Measurements from ENCODE around the gene C3orf18. TPM values are rescaled to one million over a fixed set of nuclear protein-coding genes. Genes with fewer than 3 reads are reported as not detected.

C3orf18 gene
- total and polyA plus RNA-seq, 2 experiments from 2014 or later, result 2.4 to 7.7 TPM

DNA sequence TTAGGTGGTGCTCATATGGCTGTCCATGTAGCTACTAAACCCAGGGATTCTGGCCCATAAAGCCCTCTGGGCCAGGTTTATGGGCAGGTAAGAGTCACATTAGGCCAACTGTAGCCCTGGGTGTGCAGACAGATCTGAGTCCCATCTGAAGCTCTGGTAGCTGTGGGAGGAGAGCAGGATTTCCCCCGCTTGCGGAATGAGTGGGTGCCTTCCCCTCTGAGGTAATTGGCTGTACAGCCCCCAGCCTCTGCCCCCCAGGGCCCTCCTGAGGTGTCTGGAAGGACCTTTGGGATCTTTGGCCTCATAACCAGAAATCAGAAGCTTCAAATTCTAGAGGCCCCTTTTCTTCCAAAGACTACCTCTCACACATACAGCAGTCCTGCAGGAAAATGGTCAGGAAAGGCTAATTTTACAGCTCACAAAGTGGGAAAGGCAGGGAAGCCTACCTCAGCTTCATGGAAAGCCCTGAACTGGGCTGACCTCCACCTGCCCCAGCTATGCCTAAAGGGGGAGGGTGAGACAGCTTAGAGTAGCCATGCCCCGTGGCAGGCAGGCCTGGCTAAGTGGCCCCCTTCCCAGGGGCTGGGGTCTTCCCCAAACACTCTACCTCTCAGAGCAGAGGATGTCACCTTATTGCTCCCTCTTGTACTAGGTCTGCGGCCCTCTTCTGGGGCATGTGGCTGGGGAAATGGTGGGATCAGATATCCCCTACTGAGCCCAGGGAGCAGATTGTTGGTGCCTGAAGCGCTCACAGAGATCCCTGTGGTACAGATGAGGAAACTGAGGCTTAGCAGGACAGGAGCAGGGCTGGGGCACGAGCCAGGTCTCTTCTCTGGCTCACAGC lies 18.6 kb upstream of the C3orf18 start:
- ATAC-seq (no peak), DNase-seq (ENCODE audit: low spot score) (no peak)
- H3K4me2 ChIP-seq, result no peak overlapping the region
- H4K20me1 ChIP-seq (replicated peaks; ENCODE audit: insufficient read depth), result no peaks in the 10 kb centered on the region; the same call in 1 of the 2 replicates
- H3K27me3 ChIP-seq (ENCODE audit: insufficient read depth), result no peaks in the 10 kb centered on the region
- H3K36me3 ChIP-seq (ENCODE audit: insufficient read depth), result no peaks in the 10 kb centered on the region
- Mint-ChIP-seq H3K4me3 (no peak overlapping the region), H3K4me1 (peaks cover 6% of the 10 kb centered on the region), H3K27me3 (ENCODE audit: insufficient read depth, low read depth, poor library complexity) (no peaks in the 10 kb centered on the region), H3K36me3 (ENCODE audit: low read depth) (peaks cover 3% of the 10 kb centered on the region; the same call in 2 of the 3 replicates), H3K27ac (no peak overlapping the region), H3K9me3 (no peaks in the 10 kb centered on the region)
- no peak overlapping the region for H3K27ac ChIP-seq (ENCODE audit: low read depth)
- H2AFZ ChIP-seq, result no peak overlapping the region
- TF ChIP-seq, protein P1, sequence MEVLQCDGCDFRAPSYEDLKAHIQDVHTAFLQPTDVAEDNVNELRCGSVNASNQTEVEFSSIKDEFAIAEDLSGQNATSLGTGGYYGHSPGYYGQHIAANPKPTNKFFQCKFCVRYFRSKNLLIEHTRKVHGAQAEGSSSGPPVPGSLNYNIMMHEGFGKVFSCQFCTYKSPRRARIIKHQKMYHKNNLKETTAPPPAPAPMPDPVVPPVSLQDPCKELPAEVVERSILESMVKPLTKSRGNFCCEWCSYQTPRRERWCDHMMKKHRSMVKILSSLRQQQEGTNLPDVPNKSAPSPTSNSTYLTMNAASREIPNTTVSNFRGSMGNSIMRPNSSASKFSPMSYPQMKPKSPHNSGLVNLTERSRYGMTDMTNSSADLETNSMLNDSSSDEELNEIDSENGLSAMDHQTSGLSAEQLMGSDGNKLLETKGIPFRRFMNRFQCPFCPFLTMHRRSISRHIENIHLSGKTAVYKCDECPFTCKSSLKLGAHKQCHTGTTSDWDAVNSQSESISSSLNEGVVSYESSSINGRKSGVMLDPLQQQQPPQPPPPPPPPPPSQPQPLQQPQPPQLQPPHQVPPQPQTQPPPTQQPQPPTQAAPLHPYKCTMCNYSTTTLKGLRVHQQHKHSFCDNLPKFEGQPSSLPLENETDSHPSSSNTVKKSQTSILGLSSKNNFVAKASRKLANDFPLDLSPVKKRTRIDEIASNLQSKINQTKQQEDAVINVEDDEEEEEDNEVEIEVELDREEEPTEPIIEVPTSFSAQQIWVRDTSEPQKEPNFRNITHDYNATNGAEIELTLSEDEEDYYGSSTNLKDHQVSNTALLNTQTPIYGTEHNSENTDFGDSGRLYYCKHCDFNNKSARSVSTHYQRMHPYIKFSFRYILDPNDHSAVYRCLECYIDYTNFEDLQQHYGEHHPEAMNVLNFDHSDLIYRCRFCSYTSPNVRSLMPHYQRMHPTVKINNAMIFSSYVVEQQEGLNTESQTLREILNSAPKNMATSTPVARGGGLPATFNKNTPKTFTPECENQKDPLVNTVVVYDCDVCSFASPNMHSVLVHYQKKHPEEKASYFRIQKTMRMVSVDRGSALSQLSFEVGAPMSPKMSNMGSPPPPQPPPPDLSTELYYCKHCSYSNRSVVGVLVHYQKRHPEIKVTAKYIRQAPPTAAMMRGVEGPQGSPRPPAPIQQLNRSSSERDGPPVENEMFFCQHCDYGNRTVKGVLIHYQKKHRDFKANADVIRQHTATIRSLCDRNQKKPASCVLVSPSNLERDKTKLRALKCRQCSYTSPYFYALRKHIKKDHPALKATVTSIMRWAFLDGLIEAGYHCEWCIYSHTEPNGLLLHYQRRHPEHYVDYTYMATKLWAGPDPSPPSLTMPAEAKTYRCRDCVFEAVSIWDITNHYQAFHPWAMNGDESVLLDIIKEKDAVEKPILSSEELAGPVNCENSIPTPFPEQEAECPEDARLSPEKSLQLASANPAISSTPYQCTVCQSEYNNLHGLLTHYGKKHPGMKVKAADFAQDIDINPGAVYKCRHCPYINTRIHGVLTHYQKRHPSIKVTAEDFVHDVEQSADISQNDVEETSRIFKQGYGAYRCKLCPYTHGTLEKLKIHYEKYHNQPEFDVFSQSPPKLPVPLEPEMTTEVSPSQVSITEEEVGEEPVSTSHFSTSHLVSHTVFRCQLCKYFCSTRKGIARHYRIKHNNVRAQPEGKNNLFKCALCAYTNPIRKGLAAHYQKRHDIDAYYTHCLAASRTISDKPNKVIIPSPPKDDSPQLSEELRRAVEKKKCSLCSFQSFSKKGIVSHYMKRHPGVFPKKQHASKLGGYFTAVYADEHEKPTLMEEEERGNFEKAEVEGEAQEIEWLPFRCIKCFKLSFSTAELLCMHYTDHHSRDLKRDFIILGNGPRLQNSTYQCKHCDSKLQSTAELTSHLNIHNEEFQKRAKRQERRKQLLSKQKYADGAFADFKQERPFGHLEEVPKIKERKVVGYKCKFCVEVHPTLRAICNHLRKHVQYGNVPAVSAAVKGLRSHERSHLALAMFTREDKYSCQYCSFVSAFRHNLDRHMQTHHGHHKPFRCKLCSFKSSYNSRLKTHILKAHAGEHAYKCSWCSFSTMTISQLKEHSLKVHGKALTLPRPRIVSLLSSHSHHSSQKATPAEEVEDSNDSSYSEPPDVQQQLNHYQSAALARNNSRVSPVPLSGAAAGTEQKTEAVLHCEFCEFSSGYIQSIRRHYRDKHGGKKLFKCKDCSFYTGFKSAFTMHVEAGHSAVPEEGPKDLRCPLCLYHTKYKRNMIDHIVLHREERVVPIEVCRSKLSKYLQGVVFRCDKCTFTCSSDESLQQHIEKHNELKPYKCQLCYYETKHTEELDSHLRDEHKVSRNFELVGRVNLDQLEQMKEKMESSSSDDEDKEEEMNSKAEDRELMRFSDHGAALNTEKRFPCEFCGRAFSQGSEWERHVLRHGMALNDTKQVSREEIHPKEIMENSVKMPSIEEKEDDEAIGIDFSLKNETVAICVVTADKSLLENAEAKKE (CRISPR knock-in tag; IDR thresholded peaks at IDR 0.05), result no peak
- no peak for TF ChIP-seq EZH2 (IDR thresholded peaks at IDR 0.05; ENCODE audit: low read depth, unreplicated experiment)
- TF ChIP-seq NANOG (IDR thresholded peaks at IDR 0.05; ENCODE audit: borderline replicate concordance), result no peak
- TF ChIP-seq, protein P2, sequence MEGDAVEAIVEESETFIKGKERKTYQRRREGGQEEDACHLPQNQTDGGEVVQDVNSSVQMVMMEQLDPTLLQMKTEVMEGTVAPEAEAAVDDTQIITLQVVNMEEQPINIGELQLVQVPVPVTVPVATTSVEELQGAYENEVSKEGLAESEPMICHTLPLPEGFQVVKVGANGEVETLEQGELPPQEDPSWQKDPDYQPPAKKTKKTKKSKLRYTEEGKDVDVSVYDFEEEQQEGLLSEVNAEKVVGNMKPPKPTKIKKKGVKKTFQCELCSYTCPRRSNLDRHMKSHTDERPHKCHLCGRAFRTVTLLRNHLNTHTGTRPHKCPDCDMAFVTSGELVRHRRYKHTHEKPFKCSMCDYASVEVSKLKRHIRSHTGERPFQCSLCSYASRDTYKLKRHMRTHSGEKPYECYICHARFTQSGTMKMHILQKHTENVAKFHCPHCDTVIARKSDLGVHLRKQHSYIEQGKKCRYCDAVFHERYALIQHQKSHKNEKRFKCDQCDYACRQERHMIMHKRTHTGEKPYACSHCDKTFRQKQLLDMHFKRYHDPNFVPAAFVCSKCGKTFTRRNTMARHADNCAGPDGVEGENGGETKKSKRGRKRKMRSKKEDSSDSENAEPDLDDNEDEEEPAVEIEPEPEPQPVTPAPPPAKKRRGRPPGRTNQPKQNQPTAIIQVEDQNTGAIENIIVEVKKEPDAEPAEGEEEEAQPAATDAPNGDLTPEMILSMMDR (conservative IDR thresholded peaks at IDR 0.05; ENCODE audit: low read depth in 2 of 2), result no peak
- no peak for TF ChIP-seq POLR2AphosphoS5 (IDR thresholded peaks at IDR 0.05; ENCODE audit: low read depth)
- TF ChIP-seq STAT1 (IDR thresholded peaks at IDR 0.05; ENCODE audit: unreplicated experiment), result no peak
- no peak for TF ChIP-seq ZNF331 (CRISPR knock-in tag; IDR thresholded peaks at IDR 0.05; ENCODE audit: low read depth)
- TF ChIP-seq, protein P3, sequence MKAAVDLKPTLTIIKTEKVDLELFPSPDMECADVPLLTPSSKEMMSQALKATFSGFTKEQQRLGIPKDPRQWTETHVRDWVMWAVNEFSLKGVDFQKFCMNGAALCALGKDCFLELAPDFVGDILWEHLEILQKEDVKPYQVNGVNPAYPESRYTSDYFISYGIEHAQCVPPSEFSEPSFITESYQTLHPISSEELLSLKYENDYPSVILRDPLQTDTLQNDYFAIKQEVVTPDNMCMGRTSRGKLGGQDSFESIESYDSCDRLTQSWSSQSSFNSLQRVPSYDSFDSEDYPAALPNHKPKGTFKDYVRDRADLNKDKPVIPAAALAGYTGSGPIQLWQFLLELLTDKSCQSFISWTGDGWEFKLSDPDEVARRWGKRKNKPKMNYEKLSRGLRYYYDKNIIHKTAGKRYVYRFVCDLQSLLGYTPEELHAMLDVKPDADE (IDR thresholded peaks at IDR 0.05), result no peak
- TF ChIP-seq EZH2phosphoT487 (IDR thresholded peaks at IDR 0.05; ENCODE audit: unreplicated experiment), result no peak
- no peak for TF ChIP-seq ZNF114 (CRISPR knock-in tag; IDR thresholded peaks at IDR 0.05)
- H3F3A ChIP-seq (replicated peaks; ENCODE audit: low read depth), result no peaks in the 10 kb centered on the region
- H3K9me2 ChIP-seq (ENCODE audit: insufficient read depth), result no peaks in the 10 kb centered on the region
- H3K4me1 ChIP-seq (ENCODE audit: insufficient read depth), result no peaks in the 10 kb centered on the region
- H3K79me2 ChIP-seq (replicated peaks; ENCODE audit: insufficient read depth), result no peaks in the 10 kb centered on the region
- H3K4me3 ChIP-seq, result no peak overlapping the region

All from GM23338 (cell line).